Retinal pigment epithelial cell (primary cell): ENCODE measurements around the gene DCP2.

Experiments used
- DNase-seq: peaks from one replicate; pipeline ENCODE4 v3.0.0-alpha.2; 2010; ENCODE audit warnings: low read depth
- H3K4me3 ChIP-seq: 2 replicates; pipeline ENCODE4 v1.5.1; 2011; ENCODE audit warnings: mild to moderate bottlenecking, low read length, control low read depth, moderate library complexity
- TF ChIP-seq, protein P1 (sequence below): conservative IDR thresholded peaks from 2 replicates; pipeline ENCODE4 v1.5.1; 2011; ENCODE audit warnings: low read depth, low read length, control low read depth, inconsistent platforms

The DCP2 gene

GRCh38 chr5:113042491-113043243 lies 66.1 kb downstream of the DCP2 start:
- DNase-seq: no peak
- no peak overlapping the region for H3K4me3 ChIP-seq
- TF ChIP-seq, protein P1, sequence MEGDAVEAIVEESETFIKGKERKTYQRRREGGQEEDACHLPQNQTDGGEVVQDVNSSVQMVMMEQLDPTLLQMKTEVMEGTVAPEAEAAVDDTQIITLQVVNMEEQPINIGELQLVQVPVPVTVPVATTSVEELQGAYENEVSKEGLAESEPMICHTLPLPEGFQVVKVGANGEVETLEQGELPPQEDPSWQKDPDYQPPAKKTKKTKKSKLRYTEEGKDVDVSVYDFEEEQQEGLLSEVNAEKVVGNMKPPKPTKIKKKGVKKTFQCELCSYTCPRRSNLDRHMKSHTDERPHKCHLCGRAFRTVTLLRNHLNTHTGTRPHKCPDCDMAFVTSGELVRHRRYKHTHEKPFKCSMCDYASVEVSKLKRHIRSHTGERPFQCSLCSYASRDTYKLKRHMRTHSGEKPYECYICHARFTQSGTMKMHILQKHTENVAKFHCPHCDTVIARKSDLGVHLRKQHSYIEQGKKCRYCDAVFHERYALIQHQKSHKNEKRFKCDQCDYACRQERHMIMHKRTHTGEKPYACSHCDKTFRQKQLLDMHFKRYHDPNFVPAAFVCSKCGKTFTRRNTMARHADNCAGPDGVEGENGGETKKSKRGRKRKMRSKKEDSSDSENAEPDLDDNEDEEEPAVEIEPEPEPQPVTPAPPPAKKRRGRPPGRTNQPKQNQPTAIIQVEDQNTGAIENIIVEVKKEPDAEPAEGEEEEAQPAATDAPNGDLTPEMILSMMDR: no peak

DNA sequence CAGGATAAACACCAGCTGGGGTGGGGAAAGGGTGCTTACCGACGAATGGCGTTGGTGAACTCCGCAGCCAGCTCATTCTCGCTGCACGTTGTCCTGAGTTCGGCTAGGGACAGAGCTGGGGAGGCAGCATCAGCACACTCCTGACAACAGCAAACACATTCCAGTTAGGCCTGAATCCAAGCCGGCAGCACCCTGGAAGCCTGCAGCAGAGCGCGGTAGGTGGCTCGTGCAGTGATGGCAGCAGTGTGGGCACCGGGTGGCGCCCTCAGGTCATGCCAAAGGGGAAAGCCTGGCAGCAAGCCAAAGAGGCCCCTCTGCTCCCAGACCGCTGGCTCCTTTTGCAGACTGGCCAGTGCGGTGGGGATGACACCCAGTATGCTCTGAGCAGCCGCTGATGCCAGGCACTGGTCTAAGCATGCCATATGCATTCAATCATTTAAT lies 66.9 kb downstream of the DCP2 start:
- TF ChIP-seq, protein P1: peak; percentile 45
- no peak overlapping the region for H3K4me3 ChIP-seq
- DNase-seq: no peak

GRCh38 chr5:113044776-113045465 lies 68.3 kb downstream of the DCP2 start:
- H3K4me3 ChIP-seq: no peak overlapping the region
- no peak for DNase-seq
- TF ChIP-seq, protein P1: no peak

DNA sequence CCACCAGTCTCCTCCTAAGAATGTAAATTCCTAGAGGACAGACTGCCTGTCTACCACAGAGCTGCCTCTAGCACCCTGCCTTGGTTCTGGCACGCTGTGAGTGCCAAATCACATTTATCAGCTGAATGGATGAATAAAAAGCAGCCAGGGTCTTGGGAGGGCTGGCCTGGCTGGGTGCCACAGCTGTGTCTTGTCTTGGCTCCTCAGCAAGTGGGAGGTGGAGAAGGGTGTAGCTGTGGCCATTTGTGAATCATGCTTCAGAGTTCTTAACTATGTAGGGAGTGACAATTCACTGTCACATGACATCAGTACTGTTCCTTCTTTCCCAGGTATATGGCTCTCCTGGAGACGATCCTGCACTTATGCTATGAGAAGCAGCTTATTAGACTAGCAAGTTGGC lies 70.6 kb downstream of the DCP2 start:
- H3K4me3 ChIP-seq: no peak overlapping the region
- DNase-seq: peak; percentile 33
- TF ChIP-seq, protein P1: no peak

DNA sequence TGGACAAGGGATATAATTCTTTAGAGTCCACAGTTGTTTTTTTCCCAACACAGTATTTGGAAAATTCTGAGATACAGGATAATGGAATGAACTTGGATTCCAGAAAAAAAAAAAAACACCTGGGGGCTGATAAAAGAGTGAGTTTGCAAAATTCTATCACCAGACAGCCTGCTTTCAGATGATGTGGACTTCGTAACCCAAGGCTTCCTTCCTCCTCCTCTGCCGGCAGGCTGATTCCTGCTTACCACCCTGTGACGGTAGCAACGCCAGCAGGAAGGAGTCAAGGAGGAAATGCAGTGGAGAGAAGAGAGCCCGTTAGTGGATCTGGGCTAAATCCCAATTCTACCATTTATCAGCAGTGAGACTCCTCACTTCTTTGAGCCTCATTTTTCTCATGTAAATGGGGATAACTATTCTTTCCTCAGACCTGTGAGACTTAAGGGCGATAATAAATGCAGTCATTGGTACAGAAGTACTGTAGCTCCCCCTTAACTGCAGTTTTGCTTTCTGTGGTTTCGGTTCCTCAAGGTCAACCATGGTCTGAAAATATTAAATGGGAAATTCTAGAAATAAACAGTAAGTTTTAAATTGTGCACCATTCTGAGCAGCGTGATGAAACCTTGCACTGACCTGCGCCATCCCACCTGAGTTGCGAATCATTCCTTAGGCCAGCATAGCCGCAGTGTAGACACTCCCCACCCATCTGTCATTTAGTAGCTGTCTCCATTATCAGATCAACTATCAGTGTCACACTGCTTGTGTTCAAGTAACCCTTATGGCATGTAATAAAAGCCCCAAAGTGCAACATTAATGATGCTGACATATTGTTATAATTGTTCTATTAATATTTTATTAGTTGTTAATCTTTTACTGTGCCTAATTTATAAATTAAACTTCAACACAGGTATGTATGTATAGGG lies 71.4 kb downstream of the DCP2 start:
- no peak for DNase-seq
- TF ChIP-seq, protein P1: no peak
- H3K4me3 ChIP-seq: no peak overlapping the region

DNA sequence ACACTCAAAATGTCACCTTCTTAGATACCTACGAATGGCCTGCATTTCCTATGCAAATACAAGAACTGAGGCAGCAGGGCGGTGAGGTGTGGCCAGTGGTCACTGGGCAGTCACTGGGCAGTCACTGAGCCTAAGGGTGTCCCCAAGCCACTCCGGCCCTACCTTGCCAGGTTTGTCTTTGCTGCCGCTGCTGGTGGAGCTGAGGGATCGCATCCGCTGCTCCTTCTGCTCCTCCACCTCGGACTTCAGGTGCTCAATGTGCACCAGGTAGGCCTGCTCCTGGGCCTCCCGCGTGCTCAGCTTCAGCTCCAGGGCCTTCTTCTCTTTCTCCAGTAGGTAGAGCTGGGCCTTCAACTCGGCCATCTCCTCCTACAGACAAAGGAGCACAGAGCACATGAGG lies 72.3 kb downstream of the DCP2 start:
- H3K4me3 ChIP-seq: no peak overlapping the region
- DNase-seq: no peak
- TF ChIP-seq, protein P1: no peak
